ENCODE data around the gene USH2A. TPM values are rescaled to one million over a fixed set of nuclear protein-coding genes. Genes with fewer than 3 reads are reported as not detected.

The USH2A gene
- total RNA-seq, 4 donors from 2014 or later = under 0.01 to 2.0 (median 0.22) TPM; not detected in 1

GRCh38 chr1:216144661-216145450 is 278.4 kb downstream of the USH2A start:
- intact Hi-C loops (cut with DNase I) = no loop called here
- no peaks in the 10 kb centered on the region for H3K27me3 ChIP-seq
- TF ChIP-seq CTCF (IDR thresholded peaks at IDR 0.05) = no peak
- no peak for DNase-seq
- H3K4me3 ChIP-seq (replicated peaks in 1 of 3) = no peak overlapping the region
- 87 to 93% methylated on average over 5 of the region's 5 CpGs for WGBS, 2 donors
- no peaks in the 10 kb centered on the region for H3K9me3 ChIP-seq
- no peaks in the 10 kb centered on the region for H3K4me1 ChIP-seq
- H3K27ac ChIP-seq = no peak overlapping the region
- no peaks in the 10 kb centered on the region for H3K36me3 ChIP-seq

- intact Hi-C loops (cut with DNase I) = no loop called here
Measured at GRCh38 chr1:216142921-216143320, 280.3 kb downstream of the USH2A start.

GRCh38 chr1:216140730-216141524 is 282.3 kb downstream of the USH2A start:
- WGBS, 2 donors = 67 to 85% methylated on average over 4 to 5 of the region's 5 CpGs
- no peak for TF ChIP-seq POLR2A (IDR thresholded peaks at IDR 0.05)
- TF ChIP-seq CTCF (IDR thresholded peaks at IDR 0.05) = no peak
- Histone ChIP-seq H3K27me3 (no peaks in the 10 kb centered on the region), H3K4me3 (replicated peaks in 1 of 3) (no peak overlapping the region), H3K4me1 (no peaks in the 10 kb centered on the region), H3K27ac (no peak overlapping the region), H3K36me3 (no peaks in the 10 kb centered on the region), H3K9me3 (no peaks in the 10 kb centered on the region)
- DNase-seq = no peak
- intact Hi-C loops (cut with DNase I) = no loop called here

More at GRCh38 chr1:216142921-216143320, 280.3 kb downstream of the USH2A start:
- DNase-seq = no peak
- Histone ChIP-seq H3K4me3 (replicated peaks in 1 of 3) (no peak overlapping the region), H3K27me3 (no peaks in the 10 kb centered on the region), H3K9me3 (no peaks in the 10 kb centered on the region), H3K27ac (no peak overlapping the region), H3K4me1 (no peaks in the 10 kb centered on the region), H3K36me3 (no peaks in the 10 kb centered on the region)
- WGBS, 2 donors = 53 to 60% methylated on average over 2 of the region's 2 CpGs
- no peak for TF ChIP-seq POLR2A (IDR thresholded peaks at IDR 0.05)
- TF ChIP-seq CTCF (IDR thresholded peaks at IDR 0.05) = no peak

- H3K9me3 ChIP-seq = no peaks in the 10 kb centered on the region
- no peaks in the 10 kb centered on the region for H3K36me3 ChIP-seq
- H3K27ac ChIP-seq = no peak overlapping the region
- H3K27me3 ChIP-seq = no peaks in the 10 kb centered on the region
- TF ChIP-seq POLR2A (IDR thresholded peaks at IDR 0.05) (no peak), CTCF (IDR thresholded peaks at IDR 0.05) (no peak)
- WGBS, 2 donors = 87 to 95% methylated on average over 4 of the region's 4 CpGs
- no peak overlapping the region for H3K4me3 ChIP-seq (replicated peaks in 1 of 3)
- no peak for DNase-seq
- intact Hi-C loops (cut with DNase I) = no loop called here
- H3K4me1 ChIP-seq = no peaks in the 10 kb centered on the region
Measured at GRCh38 chr1:216124192-216124781, 299.0 kb downstream of the USH2A start.
